GM18873 (cell line): ENCODE results near the gene TPM1.

Source experiments
- ATAC-seq: cut with Tn5 transposase; IDR thresholded peaks from one replicate; pipeline ENCODE4 v1.9.1; 2021; ENCODE audit warnings: mild to moderate bottlenecking, moderate library complexity, moderate number of reproducible peaks; ENCODE audit not compliant: unreplicated experiment, low FRiP score

The TPM1 gene

GRCh38 chr15:63015618-63016017, 26.9 kb upstream of the TPM1 start:
- no peak for ATAC-seq

- no peak for ATAC-seq
These were observed 26.3 kb upstream of the TPM1 start for GRCh38 chr15:63016234-63016633.

- ATAC-seq = no peak
These were observed 23.9 kb upstream of the TPM1 start for GRCh38 chr15:63018639-63019038.

- no peak for ATAC-seq
These were observed 22.9 kb upstream of the TPM1 start for GRCh38 chr15:63019511-63020109.

GRCh38 chr15:63020128-63020527, 22.4 kb upstream of the TPM1 start:
- ATAC-seq = no peak

- ATAC-seq = no peak
These were observed 21.7 kb upstream of the TPM1 start for GRCh38 chr15:63020759-63021430.

- ATAC-seq = no peak
These were observed 20.4 kb upstream of the TPM1 start for GRCh38 chr15:63022181-63022580.

- ATAC-seq = no peak
These were observed 19.9 kb upstream of the TPM1 start for GRCh38 chr15:63022663-63023062.

GRCh38 chr15:63023351-63023945, 19.1 kb upstream of the TPM1 start:
- no peak for ATAC-seq

- no peak for ATAC-seq
These were observed 17.1 kb upstream of the TPM1 start for GRCh38 chr15:63025460-63025859.

- no peak for ATAC-seq
These were observed 14.9 kb upstream of the TPM1 start for GRCh38 chr15:63027646-63028045.

- no peak for ATAC-seq
These were observed 14.0 kb upstream of the TPM1 start for GRCh38 chr15:63028442-63029110.

- ATAC-seq = no peak
These were observed 12.9 kb upstream of the TPM1 start for GRCh38 chr15:63029676-63030075.

GRCh38 chr15:63030101-63030551, 12.4 kb upstream of the TPM1 start:
- ATAC-seq = no peak

GRCh38 chr15:63034578-63034977, 8.0 kb upstream of the TPM1 start:
- ATAC-seq = no peak

GRCh38 chr15:63035253-63035652, 7.3 kb upstream of the TPM1 start:
- ATAC-seq = no peak

GRCh38 chr15:63035977-63036376, 6.6 kb upstream of the TPM1 start:
- no peak for ATAC-seq

- no peak for ATAC-seq
These were observed 4.4 kb upstream of the TPM1 start for GRCh38 chr15:63037976-63038720.

- no peak for ATAC-seq
These were observed 3.4 kb upstream of the TPM1 start for GRCh38 chr15:63038926-63039673.

GRCh38 chr15:63039811-63040210, 2.7 kb upstream of the TPM1 start:
- ATAC-seq = no peak
